ENCODE data around the gene FAM78B. TPM values are rescaled to one million over a fixed set of nuclear protein-coding genes. Genes with fewer than 3 reads are reported as not detected.

The FAM78B gene
- total and polyA plus RNA-seq, 2 donors (not counting 3 experiments of a cell fraction or from before 2014, with no cell fraction given) = 0.10 TPM; not detected in 1

GRCh38 chr1:166141969-166142368, 24.8 kb downstream of the FAM78B start:
- H3K9me1 ChIP-seq (replicated peaks; ENCODE audit: control insufficient read depth, extremely low read depth, insufficient read depth, low read length) = no peaks in the 10 kb centered on the region
- dilution Hi-C loops (cut with MboI; ENCODE audit: extremely low pct_ligation_motif_present, low sequenced_read_pairs) = no loop called here
- H3K4me2 ChIP-seq (ENCODE audit: insufficient read depth, low read length) = no peak overlapping the region
- DNase-seq (ENCODE audit: low read depth, low spot score) (no peak), FAIRE-seq (no peak)
- TF ChIP-seq POLR2AphosphoS5 (IDR thresholded peaks at IDR 0.05; ENCODE audit: insufficient read depth, low read depth, low read length) = no peak
- no peak for TF ChIP-seq MAX (IDR thresholded peaks at IDR 0.05; ENCODE audit: insufficient read depth, insufficient read length)
- H3K9me3 ChIP-seq (replicated peaks; ENCODE audit: control insufficient read depth, insufficient read depth, low read length) = no peaks in the 10 kb centered on the region
- POLR2A ChIA-PET = no interaction called here
- no peaks in the 10 kb centered on the region for H3K4me1 ChIP-seq (ENCODE audit: control insufficient read depth, extremely low read depth, insufficient read depth, low read length)
- H2AFZ ChIP-seq (ENCODE audit: low read depth, low read length) = no peak overlapping the region
- no peaks in the 10 kb centered on the region for H4K20me1 ChIP-seq (replicated peaks; ENCODE audit: control insufficient read depth, extremely low read depth, insufficient read depth, low read length)
- no peaks in the 10 kb centered on the region for H3K27me3 ChIP-seq (ENCODE audit: control insufficient read depth in 2 of 2, insufficient read depth in 2 of 2, low read length in 2 of 2)
- no peaks in the 10 kb centered on the region for H3K79me2 ChIP-seq (ENCODE audit: control insufficient read depth, insufficient read depth, low read length)
- no peak overlapping the region for H3K4me3 ChIP-seq (replicated peaks in 1 of 3; ENCODE audit: insufficient read depth in 1 of 3, low read depth in 1 of 3, low read length in 3 of 3)
- intact Hi-C loops (cut with micrococcal nuclease) = no loop called here
- H3K27ac ChIP-seq (ENCODE audit: insufficient read depth, low read depth, low read length) = no peak overlapping the region
- no TSS peak for BruUV-seq (replicated peaks)
- CTCF ChIA-PET = no interaction called here
- no peak overlapping the region for H3K9ac ChIP-seq (replicated peaks; ENCODE audit: extremely low read depth, insufficient read depth, low read length)
- no peaks in the 10 kb centered on the region for H3K36me3 ChIP-seq (ENCODE audit: control insufficient read depth in 2 of 2, extremely low read depth in 1 of 2, insufficient read depth in 2 of 2, low read length in 2 of 2)

- no peak overlapping the region for H3K27ac ChIP-seq (ENCODE audit: insufficient read depth, low read depth, low read length)
- no peaks in the 10 kb centered on the region for H3K36me3 ChIP-seq (ENCODE audit: control insufficient read depth in 2 of 2, extremely low read depth in 1 of 2, insufficient read depth in 2 of 2, low read length in 2 of 2)
- no peak overlapping the region for H2AFZ ChIP-seq (ENCODE audit: low read depth, low read length)
- TF ChIP-seq FOS (IDR thresholded peaks at IDR 0.05; ENCODE audit: borderline replicate concordance, insufficient read depth, low read length) (no peak), JUN (IDR thresholded peaks at IDR 0.05; ENCODE audit: borderline replicate concordance, insufficient read depth, insufficient read length, low read depth) (no peak), POLR2AphosphoS5 (IDR thresholded peaks at IDR 0.05; ENCODE audit: insufficient read depth, low read depth, low read length) (no peak), MAX (IDR thresholded peaks at IDR 0.05; ENCODE audit: insufficient read depth, insufficient read length) (no peak), GATA2 (IDR thresholded peaks at IDR 0.05; ENCODE audit: insufficient read depth, insufficient read length, low read depth, low read length) (no peak), CTCF (IDR thresholded peaks at IDR 0.05; ENCODE audit: extremely low read depth in 1 of 2, insufficient read depth in 1 of 2, low read depth in 1 of 2, low read length in 2 of 2) (no peak), MYC (IDR thresholded peaks at IDR 0.05; ENCODE audit: low read depth, low read length) (no peak), EZH2 (IDR thresholded peaks at IDR 0.05; ENCODE audit: borderline replicate concordance, low read depth, low read length, severe bottlenecking) (no peak), POLR2A (IDR thresholded peaks at IDR 0.05; ENCODE audit: low read depth, low read length) (no peak)
- no peaks in the 10 kb centered on the region for H4K20me1 ChIP-seq (replicated peaks; ENCODE audit: control insufficient read depth, extremely low read depth, insufficient read depth, low read length)
- H3K9ac ChIP-seq (replicated peaks; ENCODE audit: extremely low read depth, insufficient read depth, low read length) = no peak overlapping the region
- no TSS peak for BruUV-seq (replicated peaks)
- ChIA-PET POLR2A (no interaction called here), CTCF (no interaction called here)
- no peak overlapping the region for H3K4me3 ChIP-seq (replicated peaks in 1 of 3; ENCODE audit: insufficient read depth in 1 of 3, low read depth in 1 of 3, low read length in 3 of 3)
- intact Hi-C loops (cut with micrococcal nuclease) (no loop called here), dilution Hi-C loops (cut with MboI; ENCODE audit: extremely low pct_ligation_motif_present, low sequenced_read_pairs) (no loop called here)
- no peaks in the 10 kb centered on the region for H3K9me1 ChIP-seq (replicated peaks; ENCODE audit: control insufficient read depth, extremely low read depth, insufficient read depth, low read length)
- H3K4me2 ChIP-seq (ENCODE audit: insufficient read depth, low read length) = no peak overlapping the region
- H3K27me3 ChIP-seq (ENCODE audit: control insufficient read depth in 2 of 2, insufficient read depth in 2 of 2, low read length in 2 of 2) = no peaks in the 10 kb centered on the region
- no peak for FAIRE-seq
- H3K4me1 ChIP-seq (ENCODE audit: control insufficient read depth, extremely low read depth, insufficient read depth, low read length) = no peaks in the 10 kb centered on the region
- no peaks in the 10 kb centered on the region for H3K9me3 ChIP-seq (replicated peaks; ENCODE audit: control insufficient read depth, insufficient read depth, low read length)
- DNase-seq (ENCODE audit: low read depth, low spot score) = no peak
- H3K79me2 ChIP-seq (ENCODE audit: control insufficient read depth, insufficient read depth, low read length) = no peaks in the 10 kb centered on the region
Measured at GRCh38 chr1:166140251-166140650, 26.6 kb downstream of the FAM78B start.
